HepG2 (cell line): Measurements from ENCODE around the gene NLRC5. TPM values are rescaled to one million over a fixed set of nuclear protein-coding genes. Genes with fewer than 3 reads are reported as not detected.
A peak's percentile ranks its signal among the peaks of the same experiment; 100 is the strongest.

Source experiments
- ATAC-seq: fragments of 200-7000 bp; cut with Tn5 transposase; 3 replicates; pipeline ENCODE4 v1.9.1; 2020; ENCODE audit warnings: mild to moderate bottlenecking, moderate library complexity
- BruUV-seq: library from RNA; stranded (reverse); fragments of 400-500 nt; replicated peaks from 2 replicates; lab custom pipeline; 2021; lab: Mats Ljungman, UMichigan
- CTCF ChIA-PET: fragments of 300-600 bp; formaldehyde crosslinking; extraction: SDS; loops from one replicate; lab custom pipeline; 2021; ENCODE audit warnings: low total read pairs, inconsistent platforms, low intra/inter-chr PET ratio; lab: Yijun Ruan, JAX
- POLR2A ChIA-PET: fragments of 350-600 bp; sonication (Branson Sonifier 250); formaldehyde crosslinking; loops from one replicate; lab custom pipeline; 2020; ENCODE audit warnings: antibody characterized with exemption, inconsistent platforms; lab: Yijun Ruan, JAX
- DNase-seq: peaks from one replicate; pipeline ENCODE4 v3.0.0-alpha.2; 2015; ENCODE audit warnings: low spot score
- FAIRE-seq: peaks from 3 replicates; lab custom pipeline; 2011; peaks lifted over from hg19 to GRCh38; lab: Jason Lieb, UNC
- H2AFZ ChIP-seq: one replicate; pipeline ENCODE4 v1.6.1; 2011; ENCODE audit warnings: low read length, inconsistent platforms
- H3K27ac ChIP-seq: fragments of 300-600 bp; 3 replicates; pipeline ENCODE4 v1.8.0; 2011; ENCODE audit warnings: mixed run types, mild to moderate bottlenecking, mixed read lengths, low read length, inconsistent platforms; ENCODE audit not compliant: insufficient read depth; ENCODE audit errors: extremely low read length
- H3K27me3 ChIP-seq, 2 experiments: fragments of 200-600 bp in 1 of 2; 2 replicates in 1 of 2; 3 replicates in 1 of 2; pipeline versions ENCODE4 v1.6.0 to v1.8.0; 2011; ENCODE audit warnings: low read length in 2 of 2, mild to moderate bottlenecking in 2 of 2, moderate library complexity in 2 of 2, inconsistent platforms in 1 of 2; ENCODE audit not compliant: insufficient read depth in 2 of 2, control insufficient read depth in 1 of 2
- H3K36me3 ChIP-seq, 2 experiments: fragments of 200-600 bp in 1 of 2; replicated peaks in 1 of 2; 2 replicates in 1 of 2; 3 replicates in 1 of 2; pipeline versions ENCODE4 v1.5.1 to v1.8.0; 2011; ENCODE audit warnings: low read length in 2 of 2, inconsistent platforms in 1 of 2; ENCODE audit not compliant: insufficient read depth in 2 of 2, control insufficient read depth in 1 of 2
- H3K4me1 ChIP-seq: 2 replicates; pipeline ENCODE4 v1.5.1; 2012; ENCODE audit warnings: low read length, inconsistent platforms; ENCODE audit not compliant: insufficient read depth
- H3K4me2 ChIP-seq: 2 replicates; pipeline ENCODE4 v1.6.0; 2011; ENCODE audit warnings: low read depth, low read length, inconsistent platforms
- H3K4me3 ChIP-seq, 3 experiments: fragments of 200-600 bp in 1 of 3; sonication (generic), shearing (Covaris generic) in 1 of 3; replicated peaks in 1 of 3; 2 replicates each; pipeline ENCODE4 v1.5.1; 2011 to 2016; ENCODE audit warnings: low read length in 3 of 3, inconsistent platforms in 2 of 3, low read depth in 2 of 3, mild to moderate bottlenecking in 2 of 3, control low read depth in 1 of 3, mixed read lengths in 1 of 3; ENCODE audit not compliant: insufficient read depth in 1 of 3
- H3K79me2 ChIP-seq: one replicate; pipeline ENCODE4 v1.6.1; 2011; ENCODE audit warnings: low read length, inconsistent platforms; ENCODE audit not compliant: insufficient read depth
- H3K9ac ChIP-seq: 2 replicates; pipeline ENCODE4 v1.6.0; 2011; ENCODE audit warnings: mild to moderate bottlenecking, low read depth, low read length, inconsistent platforms; ENCODE audit not compliant: insufficient read depth
- H3K9me3 ChIP-seq: 2 replicates; pipeline ENCODE4 v1.5.1; 2012; ENCODE audit warnings: mild to moderate bottlenecking, low read length
- H4K20me1 ChIP-seq: 2 replicates; pipeline ENCODE4 v1.6.0; 2011; ENCODE audit warnings: inconsistent platforms, mild to moderate bottlenecking, low read length, moderate library complexity; ENCODE audit not compliant: insufficient read depth
- ARID4A ChIP-seq: sonication (generic); formaldehyde crosslinking; IDR thresholded peaks from 2 replicates; pipeline ENCODE4 v1.5.0; 2020; ENCODE audit warnings: mild to moderate bottlenecking, missing genetic modification reagents, borderline replicate concordance
- CEBPZ ChIP-seq: IDR thresholded peaks from 2 replicates; pipeline ENCODE4 v1.6.1; 2012; ENCODE audit warnings: low read length, improper control_type of control experiment
- MAZ ChIP-seq, 2 experiments: sonication (generic) in 1 of 2; formaldehyde crosslinking in 1 of 2; IDR thresholded peaks; 2 replicates each; pipeline versions ENCODE4 v1.5.0 to v1.6.1; 2012 to 2020; ENCODE audit warnings: low read depth in 2 of 2, mild to moderate bottlenecking in 2 of 2, borderline replicate concordance in 1 of 2, improper control_type of control experiment in 1 of 2, low read length in 1 of 2, missing genetic modification reagents in 1 of 2, moderate library complexity in 1 of 2
- PCBP1 ChIP-seq: fragments of 200-400 bp; formaldehyde crosslinking; IDR thresholded peaks from 2 replicates; pipeline ENCODE4 v1.6.1; 2017; ENCODE audit warnings: mild to moderate bottlenecking, low read depth, low read length, borderline replicate concordance
- TEAD3 ChIP-seq: optimal IDR thresholded peaks from 2 replicates; pipeline ENCODE3; 2016; ENCODE audit warnings: borderline replicate concordance
- ZC3H4 ChIP-seq: sonication (generic); formaldehyde crosslinking; IDR thresholded peaks from 2 replicates; pipeline ENCODE4 v1.4.0; 2020; ENCODE audit warnings: missing genetic modification reagents, borderline replicate concordance
- ZFYVE20 ChIP-seq: sonication (generic); formaldehyde crosslinking; IDR thresholded peaks from 2 replicates; pipeline ENCODE4 v1.8.0; 2023; ENCODE audit warnings: low read depth, mild to moderate bottlenecking, moderate library complexity, missing genetic modification reagents, borderline replicate concordance
- ZNF367 ChIP-seq: sonication (generic); formaldehyde crosslinking; IDR thresholded peaks from 2 replicates; pipeline ENCODE4 v1.4.0; 2020; ENCODE audit warnings: missing genetic modification reagents, borderline replicate concordance
- ZNF761 ChIP-seq: sonication (generic); formaldehyde crosslinking; conservative IDR thresholded peaks from 2 replicates; pipeline ENCODE4 v1.4.0; 2020; ENCODE audit warnings: mild to moderate bottlenecking, missing genetic modification reagents
- ZNF776 ChIP-seq: sonication (generic); formaldehyde crosslinking; IDR thresholded peaks from 2 replicates; pipeline ENCODE4 v1.4.0; 2020; ENCODE audit warnings: mild to moderate bottlenecking, missing genetic modification reagents
- WGBS: methylation state at CpG from one replicate; pipeline ENCODE4 v1.1.6; 2017; ENCODE audit warnings: low lambda C conversion rate; 5-methylcytosine and 5-hydroxymethylcytosine counted together
- in situ Hi-C: cut with HindIII; loops from 2 replicates; pipeline ENCODE4 v1.10.0; 2017; ENCODE audit warnings: low pct_unique_long_range_greater_than_20kb; ENCODE audit not compliant: extremely low pct_ligation_motif_present
- intact Hi-C: fragments of 100-400 bp; cut with micrococcal nuclease; formaldehyde crosslinking; loops from one replicate; pipeline ENCODE4 v1.10.0; 2022; ENCODE audit not compliant: unreplicated experiment
- polyA plus RNA-seq, 8 experiments: library from polyadenylated mRNA; depleted of rRNA in 3 of 8; stranded (reverse) in 7 of 8; unstranded in 1 of 8; fragments of >200 nt; fragmentation: Illumina TruSeq in 4 of 8; extraction: Trizol in 4 of 8; gene quantifications; 2 replicates each; pipeline versions ENCODE4 v1.2.1 to v1.2.3, GENCODE V29; 2011 to 2016; ENCODE audit warnings: low read depth in 4 of 8, missing spikeins in 1 of 8, mixed read lengths in 1 of 8; ENCODE audit not compliant: insufficient read depth in 1 of 8
- total RNA-seq, 5 experiments: library from RNA; depleted of rRNA; stranded (reverse); fragments of >200 nt; fragmentation: Illumina TruSeq; extraction: Trizol; gene quantifications; 2 replicates each; pipeline ENCODE4 v1.2.3, GENCODE V29; 2016; ENCODE audit warnings: low read depth in 1 of 5
- TF ChIP-seq, protein P1 (sequence below), 2 experiments: sonication (generic) in 1 of 2; formaldehyde crosslinking in 1 of 2; IDR thresholded peaks; 2 replicates each; pipeline versions ENCODE4 v1.5.1 to v1.6.1; 2011 to 2020; ENCODE audit warnings: borderline replicate concordance in 1 of 2, low read depth in 1 of 2, low read length in 1 of 2, mild to moderate bottlenecking in 1 of 2, missing genetic modification reagents in 1 of 2, moderate library complexity in 1 of 2

NLRC5 gene
- total and polyA plus RNA-seq, 2 of the 13 experiments (the other 11 are each of a cell fraction or from before 2014, with no cell fraction given): 6.3 to 12.7 TPM

DNA sequence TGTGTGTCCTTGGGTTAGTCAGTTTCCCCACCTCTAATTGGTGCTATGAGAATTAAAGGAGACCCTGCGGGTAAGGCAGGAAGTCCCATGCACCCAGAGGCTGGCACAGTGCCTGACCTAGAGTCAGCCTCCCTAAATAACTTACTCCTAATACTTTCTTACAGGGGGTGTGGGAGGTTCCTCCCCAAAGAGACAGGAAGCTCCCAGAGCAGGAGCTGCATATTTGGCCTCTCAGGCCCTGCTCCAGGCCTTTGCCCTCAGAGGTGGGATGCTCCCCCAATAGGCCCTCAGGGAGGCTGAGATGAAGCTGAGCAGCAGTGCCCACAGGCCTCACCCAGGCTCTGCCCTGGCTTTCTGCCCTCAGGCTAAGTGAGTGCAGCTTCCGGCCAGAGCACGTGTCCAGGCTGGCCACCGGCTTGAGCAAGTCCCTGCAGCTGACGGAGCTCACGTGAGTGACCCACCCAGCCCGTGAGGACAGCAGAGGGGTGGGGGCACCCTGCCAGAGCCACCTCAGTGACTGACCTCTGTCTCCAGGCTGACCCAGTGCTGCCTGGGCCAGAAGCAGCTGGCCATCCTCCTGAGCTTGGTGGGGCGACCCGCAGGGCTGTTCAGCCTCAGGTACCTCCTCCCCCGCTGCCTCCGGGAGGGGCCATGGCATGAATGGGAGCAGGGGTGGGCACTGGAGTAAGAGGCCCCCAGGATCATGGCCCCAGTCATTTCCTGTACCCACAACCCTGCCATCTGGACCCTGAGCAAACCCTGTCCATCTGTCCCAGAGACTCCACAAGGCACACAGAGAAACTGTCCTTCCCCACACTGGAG is 71.9 kb downstream of the NLRC5 start:
- Histone ChIP-seq H3K36me3 (no peaks in the 10 kb centered on the region), H3K27me3 (peaks cover 2 to 12% of the 10 kb centered on the region in 2 experiments; a peak in 4 of 5 replicates), H3K4me2 (peak overlapping the region; percentile 56), H2AFZ (no peak overlapping the region), H3K9ac (no peak overlapping the region; the same call in 1 of the 2 replicates), H3K27ac (no peak overlapping the region), H4K20me1 (no peaks in the 10 kb centered on the region), H3K9me3 (no peaks in the 10 kb centered on the region), H3K4me1 (peaks cover 26% of the 10 kb centered on the region), H3K4me3 (peak overlapping the region in 1 of 3 experiments; percentile 48; a peak in 1 of 6 replicates), H3K79me2 (no peaks in the 10 kb centered on the region)
- FAIRE-seq (no peak), DNase-seq (peak; percentile 37), ATAC-seq (peak; percentile 70)
- ChIA-PET POLR2A (no interaction called here), CTCF (no interaction called here)
- in situ Hi-C loops (no loop called here), intact Hi-C loops (no loop called here)
- WGBS: 25% methylated on average over 6 of the region's 11 CpGs
- BruUV-seq: no TSS peak
- TF ChIP-seq ZNF761 (CRISPR knock-in tag) (no peak), ZNF367 (CRISPR knock-in tag) (no peak), ZC3H4 (no peak), ZNF776 (CRISPR knock-in tag) (peak; percentile 27; the same call in 1 of the 2 replicates), CEBPZ (no peak), ZFYVE20 (CRISPR knock-in tag) (0 out of 2 replicates have a peak, but pooled peaks have one; percentile 22), ARID4A (CRISPR knock-in tag) (peak; percentile 19; the same call in 1 of the 2 replicates), MAZ (IDR thresholded peaks at IDR 0.05; ENCODE audit: borderline replicate concordance, low read depth, low read length) (no peak), MAZ (CRISPR knock-in tag; IDR thresholded peaks at IDR 0.05; ENCODE audit: low read depth) (no peak), TEAD3 (CRISPR knock-in tag) (no peak), PCBP1 (no peak)
- TF ChIP-seq, protein P1, sequence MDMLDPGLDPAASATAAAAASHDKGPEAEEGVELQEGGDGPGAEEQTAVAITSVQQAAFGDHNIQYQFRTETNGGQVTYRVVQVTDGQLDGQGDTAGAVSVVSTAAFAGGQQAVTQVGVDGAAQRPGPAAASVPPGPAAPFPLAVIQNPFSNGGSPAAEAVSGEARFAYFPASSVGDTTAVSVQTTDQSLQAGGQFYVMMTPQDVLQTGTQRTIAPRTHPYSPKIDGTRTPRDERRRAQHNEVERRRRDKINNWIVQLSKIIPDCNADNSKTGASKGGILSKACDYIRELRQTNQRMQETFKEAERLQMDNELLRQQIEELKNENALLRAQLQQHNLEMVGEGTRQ (IDR thresholded peaks at IDR 0.05; ENCODE audit: low read depth, low read length): peak; percentile 63; the same call in 1 of the 2 replicates
- TF ChIP-seq, protein P1 (CRISPR knock-in tag; IDR thresholded peaks at IDR 0.05; ENCODE audit: borderline replicate concordance): peak; percentile 58; the same call in 1 of the 2 replicates
